T-helper 17 cell (primary cell): ENCODE data around the gene RGMB. TPM values are rescaled to one million over a fixed set of nuclear protein-coding genes. Genes with fewer than 3 reads are reported as not detected.
A peak's percentile ranks its signal among the peaks of the same experiment; 100 is the strongest.

Source experiments
- ATAC-seq: fragments of 150-1000 bp; cut with Tn5 transposase; 2 replicates; pipeline ENCODE4 v1.10.0; 2021; ENCODE audit warnings: mild to moderate bottlenecking, moderate library complexity
- DNase-seq, 3 donors: peaks; one replicate each; pipeline versions ENCODE4 v3.0.0 to v3.0.0-alpha.2; 2020 to 2021
- H3K9me3 ChIP-seq: one replicate; pipeline ENCODE4 v1.7.0; 2013; ENCODE audit warnings: low read length, mild to moderate bottlenecking; ENCODE audit not compliant: control insufficient read depth, poor library complexity, severe bottlenecking
- H3K27ac Mint-ChIP-seq: one replicate; pipeline ENCODE4 v1.8.0; 2022; ENCODE audit warnings: mild to moderate bottlenecking, moderate library complexity, mixed read lengths
- H3K27me3 Mint-ChIP-seq: one replicate; pipeline ENCODE4 v1.8.0; 2022; ENCODE audit warnings: mixed read lengths
- H3K36me3 Mint-ChIP-seq: one replicate; pipeline ENCODE4 v1.8.0; 2022; ENCODE audit warnings: low read depth, mixed read lengths
- H3K4me1 Mint-ChIP-seq: one replicate; pipeline ENCODE4 v1.8.0; 2022; ENCODE audit warnings: mild to moderate bottlenecking, mixed read lengths
- H3K4me3 Mint-ChIP-seq: one replicate; pipeline ENCODE4 v1.8.0; 2022; ENCODE audit warnings: mild to moderate bottlenecking, moderate library complexity, mixed read lengths
- total RNA-seq, 4 donors: library from RNA in 2 of 4; stranded (reverse) in 2 of 4; gene quantifications; one replicate each; pipeline ENCODE4 v1.2.3 and lab custom pipeline; 2022 to 2026

RGMB gene
- total RNA-seq, 2 donors from 2014 or later = 13.7 to 15.0 TPM

GRCh38 chr5:98770911-98771322 lies 2.5 kb upstream of the RGMB start:
- Mint-ChIP-seq H3K4me1 (peaks cover 51% of the 10 kb centered on the region), H3K36me3 (no peaks in the 10 kb centered on the region), H3K27me3 (peaks cover 19% of the 10 kb centered on the region), H3K4me3 (peak overlapping the region; percentile 97), H3K27ac (peak overlapping the region; percentile 95)
- H3K9me3 ChIP-seq = no peaks in the 10 kb centered on the region
- DNase-seq (no peak), ATAC-seq (no peak)

- DNase-seq = peak in 2 of 3 donors; percentile 25 to 53
These were observed 1.9 kb upstream of the RGMB start for GRCh38 chr5:98771382-98772109.

GRCh38 chr5:98772415-98773213 lies 849 bp upstream of the RGMB start:
- no peaks in the 10 kb centered on the region for H3K36me3 Mint-ChIP-seq
- peak in 2 of 3 donors; percentile 53 to 63 for DNase-seq
- peak overlapping the region; percentile 95 for H3K27ac Mint-ChIP-seq
- no peaks in the 10 kb centered on the region for H3K9me3 ChIP-seq
- H3K27me3 Mint-ChIP-seq = peaks cover 11% of the 10 kb centered on the region
- peak; percentile 57 for ATAC-seq
- H3K4me1 Mint-ChIP-seq = peaks cover 59% of the 10 kb centered on the region
- H3K4me3 Mint-ChIP-seq = peak overlapping the region; percentile 99

More at GRCh38 chr5:98771382-98772109, 1.9 kb upstream of the RGMB start:
- Mint-ChIP-seq H3K27me3 (peaks cover 19% of the 10 kb centered on the region), H3K27ac (peak overlapping the region; percentile 95), H3K4me1 (peaks cover 56% of the 10 kb centered on the region), H3K4me3 (peak overlapping the region; percentile 97), H3K36me3 (no peaks in the 10 kb centered on the region)
- no peaks in the 10 kb centered on the region for H3K9me3 ChIP-seq
- ATAC-seq = peak; percentile 23

- Mint-ChIP-seq H3K4me1 (peaks cover 57% of the 10 kb centered on the region), H3K36me3 (no peaks in the 10 kb centered on the region)
- no peak for DNase-seq
These were observed 324 bp upstream of the RGMB start for GRCh38 chr5:98773214-98773463.

GRCh38 chr5:98774192-98775033 lies 950 bp downstream of the RGMB start:
- peaks cover 4% of the 10 kb centered on the region for H3K27me3 Mint-ChIP-seq
- no peaks in the 10 kb centered on the region for H3K36me3 Mint-ChIP-seq
- H3K9me3 ChIP-seq = no peaks in the 10 kb centered on the region
- H3K4me1 Mint-ChIP-seq = peaks cover 51% of the 10 kb centered on the region
- peak; percentile 7 for ATAC-seq
- peak overlapping the region; percentile 95 for H3K27ac Mint-ChIP-seq
- H3K4me3 Mint-ChIP-seq = peak overlapping the region; percentile 99
- DNase-seq = peak in 2 of 3 donors; percentile 41 to 49

More at GRCh38 chr5:98773214-98773463, 324 bp upstream of the RGMB start:
- peaks cover 9% of the 10 kb centered on the region for H3K27me3 Mint-ChIP-seq
- peak overlapping the region; percentile 99 for H3K4me3 Mint-ChIP-seq
- H3K27ac Mint-ChIP-seq = peak overlapping the region; percentile 95
- no peak for ATAC-seq
- no peaks in the 10 kb centered on the region for H3K9me3 ChIP-seq

GRCh38 chr5:98775246-98776065 lies 2.0 kb downstream of the RGMB start:
- no peak for ATAC-seq
- Mint-ChIP-seq H3K4me1 (peaks cover 44% of the 10 kb centered on the region), H3K36me3 (no peaks in the 10 kb centered on the region), H3K27ac (peak overlapping the region; percentile 16), H3K4me3 (peak overlapping the region; percentile 99), H3K27me3 (peaks cover 4% of the 10 kb centered on the region)
- no peak for DNase-seq
- H3K9me3 ChIP-seq = no peaks in the 10 kb centered on the region

- DNase-seq = no peak
- peak overlapping the region; percentile 99 for H3K4me3 Mint-ChIP-seq
- H3K27ac Mint-ChIP-seq = peak overlapping the region; percentile 16
- no peaks in the 10 kb centered on the region for H3K9me3 ChIP-seq
- no peaks in the 10 kb centered on the region for H3K36me3 Mint-ChIP-seq
- peaks cover 46% of the 10 kb centered on the region for H3K4me1 Mint-ChIP-seq
- ATAC-seq = no peak
- H3K27me3 Mint-ChIP-seq = peaks cover 4% of the 10 kb centered on the region
These were observed 2.7 kb downstream of the RGMB start for GRCh38 chr5:98776066-98776705.

- H3K9me3 ChIP-seq = no peaks in the 10 kb centered on the region
- Mint-ChIP-seq H3K36me3 (no peaks in the 10 kb centered on the region), H3K27ac (no peak overlapping the region), H3K4me1 (peaks cover 37% of the 10 kb centered on the region), H3K27me3 (peaks cover 4% of the 10 kb centered on the region), H3K4me3 (no peak overlapping the region)
- ATAC-seq (no peak), DNase-seq (no peak)
These were observed 3.8 kb downstream of the RGMB start for GRCh38 chr5:98777295-98777694.

GRCh38 chr5:98779264-98779877 lies 5.9 kb downstream of the RGMB start:
- no peak for ATAC-seq
- no peaks in the 10 kb centered on the region for H3K27me3 Mint-ChIP-seq
- H3K4me1 Mint-ChIP-seq = peaks cover 31% of the 10 kb centered on the region
- no peaks in the 10 kb centered on the region for H3K9me3 ChIP-seq
- no peak overlapping the region for H3K27ac Mint-ChIP-seq
- H3K4me3 Mint-ChIP-seq = no peak overlapping the region
- no peak for DNase-seq
- H3K36me3 Mint-ChIP-seq = no peaks in the 10 kb centered on the region

- Mint-ChIP-seq H3K4me3 (no peak overlapping the region), H3K27ac (no peak overlapping the region), H3K36me3 (no peaks in the 10 kb centered on the region), H3K27me3 (no peaks in the 10 kb centered on the region), H3K4me1 (peaks cover 31% of the 10 kb centered on the region)
- DNase-seq (no peak), ATAC-seq (no peak)
- H3K9me3 ChIP-seq = no peaks in the 10 kb centered on the region
These were observed 6.9 kb downstream of the RGMB start for GRCh38 chr5:98780390-98780789.

- DNase-seq (no peak), ATAC-seq (no peak)
- H3K9me3 ChIP-seq = no peaks in the 10 kb centered on the region
- no peaks in the 10 kb centered on the region for H3K27me3 Mint-ChIP-seq
- H3K4me1 Mint-ChIP-seq = peaks cover 32% of the 10 kb centered on the region
- H3K27ac Mint-ChIP-seq = no peak overlapping the region
- H3K36me3 Mint-ChIP-seq = no peaks in the 10 kb centered on the region
- H3K4me3 Mint-ChIP-seq = no peak overlapping the region
These were observed 8.1 kb downstream of the RGMB start for GRCh38 chr5:98781520-98781919.

- H3K36me3 Mint-ChIP-seq = no peaks in the 10 kb centered on the region
- DNase-seq (no peak), ATAC-seq (no peak)
- H3K9me3 ChIP-seq = no peaks in the 10 kb centered on the region
- H3K27ac Mint-ChIP-seq = no peak overlapping the region
- H3K27me3 Mint-ChIP-seq = no peaks in the 10 kb centered on the region
- H3K4me1 Mint-ChIP-seq = peaks cover 33% of the 10 kb centered on the region
- H3K4me3 Mint-ChIP-seq = no peak overlapping the region
These were observed 8.5 kb downstream of the RGMB start for GRCh38 chr5:98781964-98782363.
